Kidney epithelial cell (primary cell): ENCODE data around the gene UHRF1. TPM values are rescaled to one million over a fixed set of nuclear protein-coding genes. Genes with fewer than 3 reads are reported as not detected.

Experiments
- DNase-seq: peaks from one replicate; pipeline ENCODE4 v3.0.0-alpha.2; 2010; ENCODE audit warnings: low read depth
- H3K27me3 ChIP-seq: 2 replicates; pipeline ENCODE4 v1.6.0; 2011; ENCODE audit warnings: low read length; ENCODE audit not compliant: control insufficient read depth, insufficient read depth
- H3K36me3 ChIP-seq: 2 replicates; pipeline ENCODE4 v1.5.1; 2011; ENCODE audit warnings: low read length; ENCODE audit not compliant: control insufficient read depth, insufficient read depth
- H3K4me3 ChIP-seq: 2 replicates; pipeline ENCODE4 v1.5.1; 2011; ENCODE audit warnings: low read depth, mild to moderate bottlenecking, control low read depth, low read length
- total RNA-seq: library from RNA; depleted of rRNA; stranded (reverse); fragments of >200 nt; gene quantifications from 2 replicates; pipeline ENCODE4 v1.2.3, GENCODE V29; 2015
- TF ChIP-seq, protein P1 (sequence below): IDR thresholded peaks from 2 replicates; pipeline ENCODE4 v1.5.1; 2011; ENCODE audit warnings: mild to moderate bottlenecking, moderate library complexity, low read length, control low read depth, inconsistent platforms; ENCODE audit not compliant: insufficient read depth, poor library complexity, severe bottlenecking

Gene UHRF1
- total RNA-seq, 1 donor from 2014 or later, result 21.2 TPM

GRCh38 chr19:4868286-4868834 is 40.9 kb upstream of the UHRF1 start:
- no peaks in the 10 kb centered on the region for H3K36me3 ChIP-seq
- no peak overlapping the region for H3K4me3 ChIP-seq
- no peaks in the 10 kb centered on the region for H3K27me3 ChIP-seq
- TF ChIP-seq, protein P1, sequence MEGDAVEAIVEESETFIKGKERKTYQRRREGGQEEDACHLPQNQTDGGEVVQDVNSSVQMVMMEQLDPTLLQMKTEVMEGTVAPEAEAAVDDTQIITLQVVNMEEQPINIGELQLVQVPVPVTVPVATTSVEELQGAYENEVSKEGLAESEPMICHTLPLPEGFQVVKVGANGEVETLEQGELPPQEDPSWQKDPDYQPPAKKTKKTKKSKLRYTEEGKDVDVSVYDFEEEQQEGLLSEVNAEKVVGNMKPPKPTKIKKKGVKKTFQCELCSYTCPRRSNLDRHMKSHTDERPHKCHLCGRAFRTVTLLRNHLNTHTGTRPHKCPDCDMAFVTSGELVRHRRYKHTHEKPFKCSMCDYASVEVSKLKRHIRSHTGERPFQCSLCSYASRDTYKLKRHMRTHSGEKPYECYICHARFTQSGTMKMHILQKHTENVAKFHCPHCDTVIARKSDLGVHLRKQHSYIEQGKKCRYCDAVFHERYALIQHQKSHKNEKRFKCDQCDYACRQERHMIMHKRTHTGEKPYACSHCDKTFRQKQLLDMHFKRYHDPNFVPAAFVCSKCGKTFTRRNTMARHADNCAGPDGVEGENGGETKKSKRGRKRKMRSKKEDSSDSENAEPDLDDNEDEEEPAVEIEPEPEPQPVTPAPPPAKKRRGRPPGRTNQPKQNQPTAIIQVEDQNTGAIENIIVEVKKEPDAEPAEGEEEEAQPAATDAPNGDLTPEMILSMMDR, result no peak
- DNase-seq, result no peak

DNA sequence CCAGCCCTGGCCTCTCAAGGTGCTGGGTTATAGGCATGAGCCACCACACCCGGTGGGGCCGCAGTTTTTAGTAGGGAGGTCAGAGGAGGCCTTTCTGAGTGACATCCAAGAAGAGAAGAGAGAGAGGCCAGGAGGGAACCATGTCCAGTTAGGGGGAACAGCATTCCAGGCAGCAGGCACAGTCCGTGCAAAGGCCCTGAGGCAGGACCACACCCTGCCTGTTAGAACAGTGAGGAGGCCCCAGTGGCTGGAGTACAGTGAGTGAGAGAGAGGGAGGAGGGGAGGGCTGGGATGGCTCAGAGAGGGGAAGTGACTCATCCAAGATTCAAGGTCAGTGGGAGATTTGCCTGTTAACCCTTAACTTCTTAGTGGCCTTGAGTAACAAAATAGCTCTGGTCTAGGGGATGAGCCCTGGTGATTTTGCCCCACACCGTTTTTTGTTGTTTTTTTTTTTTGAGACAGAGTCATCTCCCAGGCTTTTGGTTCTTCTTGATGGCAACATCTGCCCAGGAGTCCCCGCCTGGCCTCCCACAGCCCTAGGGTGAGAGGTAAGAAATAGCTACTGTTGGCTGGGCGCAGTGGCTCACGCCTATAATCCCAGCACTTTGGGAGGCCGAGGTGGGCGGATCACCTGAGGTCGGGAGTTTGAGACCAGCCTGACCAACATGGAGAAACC is 39.1 kb upstream of the UHRF1 start:
- H3K27me3 ChIP-seq, result no peaks in the 10 kb centered on the region
- H3K4me3 ChIP-seq, result no peak overlapping the region
- DNase-seq, result peak; percentile 79
- no peaks in the 10 kb centered on the region for H3K36me3 ChIP-seq
- TF ChIP-seq, protein P1, result no peak

DNA sequence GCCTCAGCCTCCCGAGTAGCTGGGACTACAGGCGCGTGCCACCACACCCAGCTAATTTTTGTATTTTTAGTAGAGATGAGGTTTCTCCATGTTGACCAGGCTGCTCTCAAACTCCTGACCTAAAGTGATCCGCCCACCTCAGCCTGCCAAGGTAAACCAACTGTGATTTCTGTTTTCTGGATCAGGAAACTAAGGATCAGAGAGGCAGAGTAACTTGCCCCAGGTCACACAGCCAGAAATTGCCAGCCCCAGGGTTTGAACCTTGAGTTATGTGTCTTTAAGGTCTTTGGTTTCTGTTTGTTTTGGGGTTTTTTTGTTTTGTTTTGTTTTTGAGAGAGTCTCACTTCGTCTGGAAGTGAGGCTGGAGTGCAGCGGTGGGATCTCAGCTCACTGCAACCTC is 37.6 kb upstream of the UHRF1 start:
- TF ChIP-seq, protein P1, result no peak
- no peak for DNase-seq
- Histone ChIP-seq H3K27me3 (no peaks in the 10 kb centered on the region), H3K36me3 (no peaks in the 10 kb centered on the region), H3K4me3 (no peak overlapping the region)

DNA sequence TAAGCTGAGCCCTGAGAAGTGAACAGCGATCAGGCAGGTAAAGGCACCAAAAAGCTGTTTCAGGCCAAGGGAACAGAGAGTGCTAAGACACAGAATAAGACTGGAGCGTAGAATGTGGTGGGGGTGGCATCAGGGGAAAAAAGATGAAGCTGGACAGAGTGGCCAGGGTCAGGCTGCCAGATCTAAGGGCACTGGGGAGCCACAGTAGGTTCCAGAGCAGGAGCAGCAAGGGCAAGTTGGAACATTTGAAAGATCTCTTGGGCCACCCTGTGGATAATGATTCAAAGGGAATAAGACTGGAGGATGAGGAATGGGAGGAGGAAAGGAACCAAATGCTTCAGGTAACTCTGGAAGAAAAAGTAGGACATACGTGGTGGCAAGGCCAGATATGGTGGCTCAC is 35.4 kb upstream of the UHRF1 start:
- Histone ChIP-seq H3K36me3 (no peaks in the 10 kb centered on the region), H3K27me3 (no peaks in the 10 kb centered on the region), H3K4me3 (no peak overlapping the region)
- no peak for DNase-seq
- TF ChIP-seq, protein P1, result no peak

- DNase-seq, result no peak
- no peaks in the 10 kb centered on the region for H3K27me3 ChIP-seq
- TF ChIP-seq, protein P1, result no peak
- no peaks in the 10 kb centered on the region for H3K36me3 ChIP-seq
- no peak overlapping the region for H3K4me3 ChIP-seq
Measured at GRCh38 chr19:4877753-4878490, 31.4 kb upstream of the UHRF1 start.

DNA sequence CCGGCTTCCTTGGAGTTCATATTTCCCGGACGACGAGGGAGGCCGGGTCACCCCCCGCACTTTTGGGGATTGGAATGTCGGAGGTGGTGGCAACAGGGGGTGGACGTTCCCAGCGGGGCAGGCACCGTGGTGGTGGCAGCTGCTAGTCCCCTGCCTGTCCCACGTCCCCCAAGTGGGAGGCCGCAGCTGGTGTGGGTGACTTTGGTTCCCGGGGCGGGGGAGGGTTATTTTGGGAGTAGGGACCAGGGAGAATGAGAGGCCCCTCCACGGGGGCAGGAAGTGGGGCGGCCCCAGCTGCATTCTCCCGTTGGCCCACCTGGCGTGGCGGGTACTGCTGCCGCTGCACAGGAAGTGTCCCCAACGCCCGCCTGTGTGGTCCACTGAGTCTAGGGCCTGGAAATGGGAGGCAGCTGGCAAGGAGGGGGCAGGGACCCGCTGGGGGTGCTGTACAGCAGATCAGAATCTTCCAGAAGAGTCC is 30.8 kb upstream of the UHRF1 start:
- Histone ChIP-seq H3K36me3 (no peaks in the 10 kb centered on the region), H3K27me3 (no peaks in the 10 kb centered on the region), H3K4me3 (no peak overlapping the region)
- TF ChIP-seq, protein P1, result no peak
- no peak for DNase-seq
